HG03196 (cell line): Measurements from ENCODE around the gene ZFP92.
"Not testable (repeated sequence)": the region's sequence is repeated elsewhere in the genome, so short reads cannot be mapped to it uniquely, and the experiment has no call there.

ENCODE experiments used
- ATAC-seq: cut with Tn5 transposase; IDR thresholded peaks from one replicate; pipeline ENCODE4 v1.9.1; 2021; ENCODE audit not compliant: unreplicated experiment

The ZFP92 gene

DNA sequence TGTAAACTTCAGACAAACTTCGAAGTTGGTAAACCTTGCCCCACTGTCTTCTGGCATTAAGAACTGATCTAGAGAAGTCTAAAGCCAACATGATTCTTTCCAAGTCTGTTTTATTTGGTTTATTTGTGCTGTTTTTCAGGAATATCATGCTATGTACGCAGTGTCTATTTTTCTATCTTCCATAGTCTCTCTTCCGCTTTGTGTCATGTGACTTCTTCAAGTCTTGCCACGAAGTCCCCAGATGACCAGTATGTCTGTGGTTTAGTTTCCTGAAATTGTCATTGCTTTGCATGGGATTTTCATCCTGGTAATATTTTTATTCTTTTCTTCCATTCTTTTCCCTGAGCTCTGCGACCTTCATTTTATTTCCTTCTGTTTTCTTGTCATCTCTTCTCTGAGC lies 25.2 kb upstream of the ZFP92 start:
- no peak for ATAC-seq

- no peak for ATAC-seq
Observed at GRCh38 chrX:153387345-153387744, 23.9 kb upstream of the ZFP92 start.

- ATAC-seq, result no peak
Observed at GRCh38 chrX:153387987-153388721, 23.1 kb upstream of the ZFP92 start.

DNA sequence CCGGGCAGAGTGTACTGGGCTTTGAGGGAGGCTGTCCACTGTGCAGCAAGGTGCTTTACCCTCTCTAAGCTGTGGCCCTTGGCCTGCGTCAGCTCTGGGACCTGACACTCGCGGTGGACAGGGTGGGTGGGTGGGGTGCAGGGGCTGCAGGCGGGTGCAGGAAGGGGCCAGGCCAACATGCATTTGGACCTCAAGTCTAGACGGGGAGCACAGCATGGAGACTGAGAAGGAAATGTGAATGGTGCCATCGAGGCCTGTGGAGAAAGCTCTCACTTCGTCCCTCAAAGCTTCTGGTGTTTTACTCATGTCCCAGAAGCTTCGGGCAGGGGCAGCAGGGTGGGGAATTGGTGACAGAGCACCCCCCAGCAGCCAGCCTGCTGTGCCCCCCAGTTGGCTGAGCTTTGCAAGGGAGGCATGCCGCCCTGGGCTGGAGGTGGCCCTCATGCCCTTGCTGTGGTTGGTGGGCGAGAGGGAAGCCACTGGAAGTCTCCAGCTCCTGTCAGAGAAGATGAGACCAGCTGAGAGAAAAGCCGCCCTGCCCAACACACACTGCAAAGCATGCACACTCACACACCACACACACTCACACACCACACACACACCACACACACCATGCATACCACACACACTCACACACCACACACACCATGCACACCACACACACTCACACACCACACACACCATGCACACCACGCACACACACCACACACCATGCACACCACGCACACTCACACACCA lies 22.4 kb upstream of the ZFP92 start:
- ATAC-seq, result no peak

GRCh38 chrX:153389460-153389768 lies 21.9 kb upstream of the ZFP92 start:
- not testable (repeated sequence) for ATAC-seq

- ATAC-seq, result no peak
Observed at GRCh38 chrX:153392642-153393321, 18.5 kb upstream of the ZFP92 start.

GRCh38 chrX:153394612-153395011 lies 16.7 kb upstream of the ZFP92 start:
- ATAC-seq, result no peak

- no peak for ATAC-seq
Observed at GRCh38 chrX:153395613-153396319, 15.5 kb upstream of the ZFP92 start.

- ATAC-seq, result no peak
Observed at GRCh38 chrX:153396320-153397195, 14.7 kb upstream of the ZFP92 start.

GRCh38 chrX:153397256-153397960 lies 13.9 kb upstream of the ZFP92 start:
- ATAC-seq, result no peak

GRCh38 chrX:153398275-153398960 lies 12.9 kb upstream of the ZFP92 start:
- no peak for ATAC-seq

DNA sequence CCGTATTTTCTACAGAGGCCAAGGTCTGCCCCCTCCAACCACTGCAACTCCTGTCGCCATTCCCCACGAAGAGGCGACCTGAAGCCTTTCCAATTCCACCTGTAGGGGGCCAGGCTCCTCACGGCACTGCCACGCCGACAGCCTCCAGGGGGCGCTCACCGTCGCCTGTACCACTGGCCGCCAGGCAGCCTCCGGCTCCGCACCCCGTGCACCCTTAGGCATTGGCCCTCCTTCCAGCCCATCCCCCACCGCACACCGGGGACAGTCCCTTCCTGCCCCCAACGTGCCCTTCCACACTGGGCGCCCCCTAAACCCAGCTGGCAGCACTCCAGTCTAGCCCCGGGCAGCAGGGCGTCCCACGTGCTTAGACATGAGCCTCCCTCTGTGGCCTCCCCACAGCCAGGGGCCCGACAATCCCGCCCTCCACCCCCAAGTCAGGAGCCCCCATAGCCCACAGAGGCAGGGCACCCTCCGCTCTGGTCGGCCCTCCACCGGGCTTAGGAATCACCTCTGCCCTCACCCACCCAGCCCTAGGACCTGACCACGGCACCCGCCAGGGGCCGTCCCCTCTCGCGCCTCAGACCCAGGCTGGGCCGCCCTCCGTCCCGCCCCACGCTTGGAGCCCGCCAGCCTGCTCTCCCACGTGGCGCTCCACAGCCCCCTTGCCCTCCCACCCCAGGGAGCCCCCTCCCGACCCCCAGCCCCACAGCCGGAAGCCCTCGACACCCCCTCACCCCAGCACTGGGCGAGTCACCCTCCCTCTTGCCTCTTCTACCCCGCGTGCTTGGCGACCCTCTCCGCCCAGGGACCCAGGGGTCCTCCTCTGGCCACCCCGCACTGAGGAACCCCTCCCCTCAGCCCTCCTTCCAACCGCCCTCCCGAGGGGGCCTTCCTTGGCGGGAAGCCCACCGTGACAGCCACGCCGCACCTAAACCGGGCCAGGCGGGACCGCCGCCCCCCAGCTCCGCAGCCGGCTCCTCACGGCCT lies 10.8 kb upstream of the ZFP92 start:
- ATAC-seq, result no peak

DNA sequence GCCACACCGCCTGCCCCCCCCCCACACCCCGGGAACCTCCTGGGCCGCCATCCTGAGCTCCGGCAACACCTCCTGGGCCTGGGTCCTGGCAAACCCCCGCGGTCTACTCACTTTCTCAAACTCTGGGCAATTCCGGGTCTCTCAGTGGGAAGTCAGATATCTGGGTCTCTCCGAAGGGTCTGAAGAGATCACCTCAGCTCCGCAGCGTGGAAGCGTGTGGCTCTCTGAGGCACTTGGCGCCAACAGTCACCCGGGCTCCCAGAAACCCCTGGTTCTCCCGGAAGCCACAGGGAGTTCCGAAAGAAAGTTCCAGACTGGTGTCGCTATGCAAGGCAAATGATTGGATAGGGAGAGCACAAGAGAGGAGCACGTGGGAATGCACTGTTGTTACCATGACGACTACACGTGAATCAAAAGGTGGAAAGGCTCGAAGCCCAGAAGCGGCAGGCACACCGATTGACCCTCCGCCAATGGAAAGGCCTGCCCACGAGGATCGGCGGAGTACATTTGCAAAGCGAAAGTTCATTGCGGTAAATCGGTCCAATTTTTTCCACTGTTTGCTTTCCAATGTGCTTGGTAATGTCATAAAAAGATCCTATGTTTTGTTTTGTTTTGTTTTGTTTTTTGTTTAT lies 10.0 kb upstream of the ZFP92 start, which contains the start of gene PNMA6E:
PNMA6E (minus strand) TSS at position 218 of the 632 bp plus-strand sequence. CDS start 2,501 bp downstream, outside the sequence.
- ATAC-seq, result no peak

GRCh38 chrX:153404333-153404732 lies 6.9 kb upstream of the ZFP92 start:
- not testable (repeated sequence) for ATAC-seq

GRCh38 chrX:153405426-153405825 lies 5.8 kb upstream of the ZFP92 start:
- no peak for ATAC-seq

GRCh38 chrX:153406011-153406410 lies 5.3 kb upstream of the ZFP92 start:
- no peak for ATAC-seq

- ATAC-seq, result no peak
Observed at GRCh38 chrX:153406903-153407302, 4.4 kb upstream of the ZFP92 start.
